GM21786 (cell line): Measurements from ENCODE around the gene CAMTA1.

Experiments used
- ATAC-seq: cut with Tn5 transposase; IDR thresholded peaks from one replicate; pipeline ENCODE4 v1.9.1; 2021; ENCODE audit not compliant: unreplicated experiment

The CAMTA1 gene

GRCh38 chr1:6871300-6871972, 86.2 kb downstream of the CAMTA1 start:
- no peak for ATAC-seq

GRCh38 chr1:6872573-6873261, 87.5 kb downstream of the CAMTA1 start:
- ATAC-seq = no peak

DNA sequence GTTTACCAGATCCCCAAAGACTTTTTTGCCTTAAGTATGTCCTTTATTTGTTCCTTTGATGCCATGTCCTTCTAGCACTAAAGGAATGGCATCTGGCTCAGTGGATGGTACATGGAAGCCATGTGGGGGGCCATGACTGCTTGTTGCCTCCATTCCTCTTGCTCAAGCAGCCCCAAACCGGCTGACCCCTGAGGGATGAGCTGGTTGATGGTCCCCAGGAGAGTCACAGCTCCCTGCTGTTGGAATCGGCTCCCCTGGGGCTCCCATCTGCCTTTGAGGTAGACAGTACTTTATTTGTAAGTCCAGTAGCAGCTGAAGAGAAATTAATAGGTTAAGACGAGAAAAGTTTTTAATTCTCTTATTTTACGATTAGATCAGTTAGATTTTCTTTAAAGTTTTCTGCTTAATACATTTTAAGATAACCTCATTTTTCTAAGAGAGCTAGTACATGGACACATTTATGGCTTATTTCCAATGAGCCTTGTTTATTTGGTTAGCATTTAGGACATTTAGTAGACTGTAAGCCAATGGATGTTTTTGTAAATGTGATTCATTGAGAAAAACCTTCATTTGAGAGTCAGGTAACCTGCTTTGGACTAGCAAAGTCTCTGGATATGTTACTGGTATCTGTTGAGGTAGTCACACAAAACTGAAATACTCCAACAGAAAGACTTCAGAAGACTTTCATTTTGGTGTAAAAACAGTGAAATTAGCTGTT, 88.2 kb downstream of the CAMTA1 start:
- no peak for ATAC-seq

- ATAC-seq = no peak
These were observed 89.0 kb downstream of the CAMTA1 start for GRCh38 chr1:6874298-6874697.

DNA sequence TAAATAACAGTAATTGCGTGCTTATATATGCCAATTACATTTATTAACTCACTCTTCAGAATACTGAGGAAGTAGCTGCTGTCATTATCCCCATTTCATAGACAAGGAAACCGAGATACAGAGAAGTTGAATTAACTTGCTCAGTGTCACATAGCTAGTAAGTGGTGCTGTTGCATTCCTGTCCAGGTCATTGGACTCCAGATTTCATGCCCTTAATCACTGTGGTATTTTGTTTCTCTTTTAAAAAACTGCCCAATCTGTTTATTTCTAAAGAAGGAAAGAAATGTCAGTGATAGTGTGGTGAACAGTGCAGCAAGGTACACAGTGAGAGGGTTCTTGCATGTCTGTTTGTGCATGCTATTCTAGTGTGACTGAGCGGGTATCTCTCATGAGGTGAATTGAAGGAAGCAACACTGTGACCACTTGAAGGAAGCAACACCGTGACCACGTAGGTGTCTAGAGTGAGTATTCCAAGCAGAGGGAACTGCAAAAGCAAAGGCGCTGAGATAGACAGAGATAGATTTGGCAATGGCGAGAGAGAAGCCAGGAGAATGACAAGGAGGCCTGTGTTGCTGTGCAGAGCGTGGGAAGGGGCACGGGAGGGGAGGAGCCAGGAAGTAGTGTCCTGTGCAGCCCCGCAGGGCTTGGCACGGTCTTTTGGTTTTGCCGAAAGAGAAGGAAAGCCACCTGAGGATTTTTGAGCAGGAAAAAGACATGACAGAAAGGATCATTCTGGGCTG, 95.9 kb downstream of the CAMTA1 start:
- ATAC-seq = no peak

DNA sequence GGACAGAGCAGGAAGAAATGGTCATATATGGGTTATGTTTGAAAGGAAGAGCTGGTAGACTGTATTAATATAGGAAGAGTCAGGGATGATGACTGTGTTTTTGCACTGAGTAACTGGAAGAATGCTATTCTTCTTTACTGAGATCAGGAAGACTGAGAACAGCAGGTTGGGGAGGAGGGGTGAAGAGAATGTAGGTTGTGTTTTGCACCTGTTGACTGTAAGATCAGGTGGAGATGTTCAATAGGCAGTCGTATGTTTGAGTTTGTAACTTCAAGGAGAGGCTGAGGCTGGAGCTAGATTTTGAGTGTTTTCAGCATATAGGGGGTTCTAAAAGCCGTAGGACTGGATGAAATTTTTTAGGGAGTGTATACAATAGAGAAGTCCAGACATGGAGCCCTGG, 97.2 kb downstream of the CAMTA1 start:
- ATAC-seq = no peak

- ATAC-seq = no peak
These were observed 99.4 kb downstream of the CAMTA1 start for GRCh38 chr1:6884652-6885153.

DNA sequence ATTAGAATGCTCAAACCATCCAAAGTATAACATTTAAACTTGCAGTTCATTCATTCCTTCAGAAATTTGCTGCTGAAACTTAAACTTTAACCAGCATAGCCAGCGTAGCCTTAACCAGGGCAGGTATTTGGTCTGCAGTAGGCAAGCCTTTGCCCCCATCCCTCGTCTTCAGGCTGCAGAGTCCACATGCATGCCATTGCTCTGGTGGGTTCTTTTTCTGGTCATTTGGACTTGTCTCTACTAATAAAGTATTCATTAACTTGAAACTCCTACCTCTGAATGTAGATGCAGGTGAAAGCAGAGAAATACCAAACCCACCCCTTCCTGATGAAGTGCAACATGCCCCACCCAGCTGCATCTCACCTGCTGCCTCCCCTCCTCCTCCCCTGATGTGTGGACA, 100.2 kb downstream of the CAMTA1 start:
- ATAC-seq = no peak

DNA sequence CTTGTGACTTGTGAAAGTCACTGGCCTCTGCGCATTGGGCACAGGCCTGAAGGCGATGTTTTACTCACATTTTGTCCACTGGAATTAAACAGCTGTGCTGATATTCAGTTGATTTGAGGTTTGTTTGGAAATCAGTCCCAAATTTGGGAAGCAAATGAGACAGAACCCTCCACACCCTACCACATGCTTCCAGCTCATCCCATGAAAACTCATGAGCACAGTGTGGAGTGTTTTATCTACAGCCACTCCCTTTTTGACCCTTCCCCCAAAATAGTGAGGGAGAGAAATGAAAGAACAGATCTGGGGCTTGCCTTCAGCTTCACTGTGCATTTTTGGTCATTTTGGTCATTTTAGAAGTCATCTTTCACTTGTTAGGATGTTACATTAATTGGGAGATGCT, 101.3 kb downstream of the CAMTA1 start:
- no peak for ATAC-seq

DNA sequence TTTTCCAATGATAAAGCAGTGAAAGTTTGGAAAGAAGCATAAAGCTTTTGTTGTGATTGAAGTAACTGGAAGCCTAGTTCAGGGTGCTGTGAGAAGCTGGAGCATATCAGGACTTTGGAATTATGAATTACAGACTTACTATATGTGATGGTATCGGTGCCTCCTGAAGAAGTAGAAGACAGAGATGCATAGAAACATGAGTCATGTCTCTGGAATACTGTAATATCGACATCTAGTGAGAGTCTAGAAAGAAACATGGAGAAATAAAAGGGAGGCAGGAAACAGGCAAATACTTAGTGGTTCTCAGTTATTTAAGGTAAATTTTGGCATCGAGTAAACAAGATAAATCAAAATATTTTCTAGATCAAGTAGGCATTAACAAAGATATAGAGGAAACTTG, 103.0 kb downstream of the CAMTA1 start:
- ATAC-seq = no peak

GRCh38 chr1:6888870-6889269, 103.6 kb downstream of the CAMTA1 start:
- no peak for ATAC-seq

- no peak for ATAC-seq
These were observed 104.7 kb downstream of the CAMTA1 start for GRCh38 chr1:6889875-6890480.

DNA sequence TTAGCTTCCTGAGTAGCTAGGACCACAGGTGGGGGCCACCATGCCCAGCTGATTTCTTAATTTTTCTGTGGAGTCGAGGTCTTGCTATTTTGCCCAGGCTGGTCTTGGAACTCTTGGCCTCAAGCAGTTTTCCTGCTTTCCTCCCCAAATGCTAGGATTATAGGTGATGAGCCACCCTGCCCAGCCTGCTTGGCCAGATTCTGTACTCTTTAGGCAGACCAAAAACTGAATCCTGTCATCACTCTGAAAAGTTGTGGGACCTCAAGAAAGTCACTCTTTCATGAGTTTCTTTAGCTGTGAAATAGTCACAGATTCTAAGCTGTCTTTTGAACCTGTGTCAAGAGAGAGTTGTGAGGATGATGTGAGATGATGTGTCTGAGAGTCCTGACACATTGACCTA, 105.4 kb downstream of the CAMTA1 start:
- ATAC-seq = no peak

DNA sequence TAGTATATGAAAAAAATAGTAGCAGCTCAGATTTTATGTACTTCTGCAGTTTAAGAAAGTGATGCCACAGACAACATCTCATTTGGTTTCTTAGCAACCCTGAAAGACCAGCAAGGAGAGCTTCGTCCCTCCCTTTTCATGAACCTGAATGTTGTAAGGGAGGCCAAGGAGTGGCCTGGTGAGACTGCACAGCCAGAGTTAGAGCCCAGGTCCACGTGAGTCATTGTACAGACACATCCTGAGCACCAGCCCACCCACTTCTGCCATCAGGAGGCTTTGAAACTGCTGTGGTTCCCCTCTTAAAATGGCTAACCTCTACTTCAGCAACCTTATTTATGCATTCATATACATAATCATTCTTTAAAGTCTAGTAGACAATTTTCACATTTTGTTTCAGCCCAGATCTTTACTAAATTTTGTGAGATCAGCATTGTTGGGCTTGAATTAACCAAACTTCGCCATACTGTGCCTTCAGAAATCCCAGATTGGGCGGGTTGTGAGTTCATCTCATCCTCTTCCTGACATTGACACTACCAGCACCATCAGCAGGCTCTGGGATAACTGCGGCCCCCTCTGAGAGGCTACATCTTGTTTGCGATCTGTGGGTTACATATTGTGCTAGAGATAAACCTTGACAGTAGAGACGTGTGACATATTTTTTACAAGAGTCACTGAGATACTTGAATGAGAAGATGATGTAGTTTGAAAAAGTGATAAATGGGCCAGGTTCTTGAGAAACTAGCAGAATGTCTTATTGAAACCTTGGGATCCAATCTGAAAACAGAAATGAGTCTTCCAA, 106.7 kb downstream of the CAMTA1 start:
- ATAC-seq = no peak

GRCh38 chr1:6893388-6893787, 108.1 kb downstream of the CAMTA1 start:
- no peak for ATAC-seq

GRCh38 chr1:6897138-6897537, 111.9 kb downstream of the CAMTA1 start:
- ATAC-seq = no peak

- no peak for ATAC-seq
These were observed 113.8 kb downstream of the CAMTA1 start for GRCh38 chr1:6898974-6899539.

- no peak for ATAC-seq
These were observed 114.4 kb downstream of the CAMTA1 start for GRCh38 chr1:6899621-6900020.

- ATAC-seq = no peak
These were observed 116.9 kb downstream of the CAMTA1 start for GRCh38 chr1:6902153-6902552.
